Upper lobe of left lung (tissue), 4 donors: Measurements from ENCODE around the gene SMAD3.

ENCODE experiments used
- EP300 ChIP-seq, 4 donors: sonication (generic); formaldehyde crosslinking; IDR thresholded peaks; one replicate each; pipeline ENCODE4 v1.5.1; 2017; ENCODE audit warnings: antibody characterized with exemption in 4 of 4, control low read depth in 2 of 4
- POLR2A ChIP-seq, 4 donors: fragments of 450-650 bp; IDR thresholded peaks; one replicate each; pipeline ENCODE4 v1.5.1; 2016 to 2017; ENCODE audit warnings: antibody characterized with exemption in 4 of 4, mild to moderate bottlenecking in 2 of 4
- POLR2AphosphoS5 ChIP-seq, 2 donors: sonication (generic); formaldehyde crosslinking; IDR thresholded peaks; one replicate each; pipeline ENCODE4 v1.5.1; 2017; ENCODE audit warnings: antibody characterized with exemption in 2 of 2
- TF ChIP-seq, protein P1 (sequence below), 6 experiments: fragments of 450-650 bp in 4 of 6; fragments of 200-600 bp in 2 of 6; sonication (generic) in 2 of 6; IDR thresholded peaks; one replicate each; pipeline ENCODE4 v1.5.1; 2016 to 2019; ENCODE audit warnings: antibody characterized with exemption in 6 of 6

DNA sequence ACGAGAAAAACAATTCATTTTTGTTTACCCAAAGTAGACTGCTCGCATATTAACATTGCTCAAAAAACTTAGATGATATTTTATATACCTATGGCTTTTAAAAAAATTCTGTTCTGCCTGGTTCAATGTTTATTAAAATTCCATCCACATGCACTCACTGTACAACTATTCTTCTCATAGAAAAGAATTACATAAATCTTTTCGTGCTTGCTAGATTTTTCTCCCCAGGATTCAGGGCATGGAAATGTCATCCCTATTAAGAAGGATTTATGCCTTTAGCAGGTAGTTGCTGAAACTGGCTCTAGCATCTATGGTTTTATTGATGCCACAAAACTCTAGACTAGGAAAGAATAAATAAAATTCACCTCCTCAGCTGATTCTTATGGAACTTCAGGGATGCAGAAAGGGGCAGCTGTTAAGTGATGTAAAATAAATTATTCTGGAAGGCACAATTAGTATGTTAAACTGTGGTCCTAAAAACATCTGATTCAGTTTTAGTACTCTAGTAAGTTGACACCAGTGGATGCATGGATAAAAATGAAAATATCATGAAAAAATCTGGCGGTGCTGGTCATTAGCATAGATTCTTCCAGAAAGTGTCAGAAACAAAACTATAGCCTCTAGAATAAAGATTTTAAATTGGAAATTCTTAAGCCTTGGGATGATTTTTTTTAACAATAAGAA, 147.4 kb downstream of the SMAD3 start:
- TF ChIP-seq POLR2A (IDR thresholded peaks at IDR 0.05) (no peak), EP300 (IDR thresholded peaks at IDR 0.05) (no peak), POLR2AphosphoS5 (IDR thresholded peaks at IDR 0.05) (no peak)
- TF ChIP-seq, protein P1, sequence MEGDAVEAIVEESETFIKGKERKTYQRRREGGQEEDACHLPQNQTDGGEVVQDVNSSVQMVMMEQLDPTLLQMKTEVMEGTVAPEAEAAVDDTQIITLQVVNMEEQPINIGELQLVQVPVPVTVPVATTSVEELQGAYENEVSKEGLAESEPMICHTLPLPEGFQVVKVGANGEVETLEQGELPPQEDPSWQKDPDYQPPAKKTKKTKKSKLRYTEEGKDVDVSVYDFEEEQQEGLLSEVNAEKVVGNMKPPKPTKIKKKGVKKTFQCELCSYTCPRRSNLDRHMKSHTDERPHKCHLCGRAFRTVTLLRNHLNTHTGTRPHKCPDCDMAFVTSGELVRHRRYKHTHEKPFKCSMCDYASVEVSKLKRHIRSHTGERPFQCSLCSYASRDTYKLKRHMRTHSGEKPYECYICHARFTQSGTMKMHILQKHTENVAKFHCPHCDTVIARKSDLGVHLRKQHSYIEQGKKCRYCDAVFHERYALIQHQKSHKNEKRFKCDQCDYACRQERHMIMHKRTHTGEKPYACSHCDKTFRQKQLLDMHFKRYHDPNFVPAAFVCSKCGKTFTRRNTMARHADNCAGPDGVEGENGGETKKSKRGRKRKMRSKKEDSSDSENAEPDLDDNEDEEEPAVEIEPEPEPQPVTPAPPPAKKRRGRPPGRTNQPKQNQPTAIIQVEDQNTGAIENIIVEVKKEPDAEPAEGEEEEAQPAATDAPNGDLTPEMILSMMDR (IDR thresholded peaks at IDR 0.05) = no peak
